ENCODE results near the gene RPS6KA2. TPM values are rescaled to one million over a fixed set of nuclear protein-coding genes. Genes with fewer than 3 reads are reported as not detected.

The RPS6KA2 gene
- total RNA-seq, 4 donors from 2014 or later: 64.9 to 101 (median 81.6) TPM

- Histone ChIP-seq H3K36me3 (peaks cover 22 to 29% of the 10 kb centered on the region in 2 donors), H3K27me3 (no peaks in the 10 kb centered on the region), H3K9me3 (no peaks in the 10 kb centered on the region), H3K4me3 (replicated peaks in 1 of 3) (no peak overlapping the region), H3K27ac (no peak overlapping the region), H3K4me1 (no peaks in the 10 kb centered on the region)
- intact Hi-C loops (cut with DNase I): no loop called here
- DNase-seq: no peak
- WGBS, 2 donors: 92 to 95% methylated on average over 37 to 49 of the region's 49 CpGs
- no peak for TF ChIP-seq CTCF (IDR thresholded peaks at IDR 0.05)
- TF ChIP-seq POLR2A (IDR thresholded peaks at IDR 0.05): no peak
These were observed 214.7 kb downstream of the RPS6KA2 start for GRCh38 chr6:166412156-166412910.

GRCh38 chr6:166411721-166412151 is 215.3 kb downstream of the RPS6KA2 start:
- Histone ChIP-seq H3K36me3 (peaks cover 22 to 25% of the 10 kb centered on the region in 2 donors), H3K27me3 (no peaks in the 10 kb centered on the region), H3K9me3 (no peaks in the 10 kb centered on the region), H3K4me1 (no peaks in the 10 kb centered on the region), H3K4me3 (replicated peaks in 1 of 3) (no peak overlapping the region), H3K27ac (no peak overlapping the region)
- intact Hi-C loops (cut with DNase I): no loop called here
- DNase-seq: no peak
- no peak for TF ChIP-seq POLR2A (IDR thresholded peaks at IDR 0.05)
- TF ChIP-seq CTCF (IDR thresholded peaks at IDR 0.05): no peak
- WGBS, 2 donors: 90 to 91% methylated on average over 11 to 12 of the region's 12 CpGs

- H3K27ac ChIP-seq: no peak overlapping the region
- H3K36me3 ChIP-seq: peaks cover 22 to 25% of the 10 kb centered on the region in 2 donors
- no peak for DNase-seq
- intact Hi-C loops (cut with DNase I): no loop called here
- H3K4me3 ChIP-seq (replicated peaks in 1 of 3): no peak overlapping the region
- H3K27me3 ChIP-seq: no peaks in the 10 kb centered on the region
- no peaks in the 10 kb centered on the region for H3K9me3 ChIP-seq
- 90 to 93% methylated on average over 11 to 15 of the region's 15 CpGs for WGBS, 2 donors
- H3K4me1 ChIP-seq: no peaks in the 10 kb centered on the region
- TF ChIP-seq CTCF (IDR thresholded peaks at IDR 0.05) (no peak), POLR2A (IDR thresholded peaks at IDR 0.05) (no peak)
These were observed 215.8 kb downstream of the RPS6KA2 start for GRCh38 chr6:166411271-166411670.

GRCh38 chr6:166410426-166410935 is 216.6 kb downstream of the RPS6KA2 start:
- WGBS, 2 donors: 80 to 81% methylated on average over 10 of the region's 10 CpGs
- no peak overlapping the region for H3K4me3 ChIP-seq (replicated peaks in 1 of 3)
- DNase-seq: no peak
- intact Hi-C loops (cut with DNase I): no loop called here
- no peak overlapping the region for H3K27ac ChIP-seq
- no peaks in the 10 kb centered on the region for H3K4me1 ChIP-seq
- no peak for TF ChIP-seq POLR2A (IDR thresholded peaks at IDR 0.05)
- no peak for TF ChIP-seq CTCF (IDR thresholded peaks at IDR 0.05)
- no peaks in the 10 kb centered on the region for H3K27me3 ChIP-seq
- peaks cover 22 to 25% of the 10 kb centered on the region in 2 donors for H3K36me3 ChIP-seq
- H3K9me3 ChIP-seq: no peaks in the 10 kb centered on the region
